ENCODE data around the gene MEIG1. TPM values are rescaled to one million over a fixed set of nuclear protein-coding genes. Genes with fewer than 3 reads are reported as not detected.
"Not testable (repeated sequence)": the region's sequence is repeated elsewhere in the genome, so short reads cannot be mapped to it uniquely, and the experiment has no call there.

MEIG1 gene
- polyA plus RNA-seq, 1 donor from 2014 or later: 2.0 TPM

DNA sequence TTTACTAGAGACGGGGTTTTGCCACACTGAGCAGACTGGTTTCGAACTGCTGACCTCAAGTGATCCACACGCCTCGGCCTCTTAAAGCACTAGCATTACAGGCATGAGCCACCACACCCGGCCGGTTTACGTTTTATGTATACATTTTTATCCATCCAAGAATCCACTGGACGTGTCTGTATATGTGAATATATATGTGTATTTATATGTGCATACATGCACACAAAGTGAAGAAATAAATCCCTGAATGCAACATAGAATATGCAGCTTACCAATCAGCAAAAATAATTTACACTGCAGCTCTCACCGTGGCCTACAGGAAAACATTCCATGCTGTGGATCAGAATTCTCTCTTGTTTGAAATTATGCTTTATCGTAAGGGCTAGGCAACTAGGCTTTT is 28.6 kb upstream of the MEIG1 start:
- no peak overlapping the region for H3K4me2 ChIP-seq (ENCODE audit: low read length)
- H4K20me1 ChIP-seq (ENCODE audit: insufficient read depth): no peaks in the 10 kb centered on the region
- no peak for TF ChIP-seq MXI1 (conservative IDR thresholded peaks at IDR 0.05; ENCODE audit: poor library complexity, severe bottlenecking)
- no peak for TF ChIP-seq EZH2 (IDR thresholded peaks at IDR 0.05; ENCODE audit: borderline replicate concordance, insufficient read depth, low read length, poor library complexity, severe bottlenecking)
- TF ChIP-seq REST (IDR thresholded peaks at IDR 0.05; ENCODE audit: borderline replicate concordance): no peak
- TF ChIP-seq, protein P1, sequence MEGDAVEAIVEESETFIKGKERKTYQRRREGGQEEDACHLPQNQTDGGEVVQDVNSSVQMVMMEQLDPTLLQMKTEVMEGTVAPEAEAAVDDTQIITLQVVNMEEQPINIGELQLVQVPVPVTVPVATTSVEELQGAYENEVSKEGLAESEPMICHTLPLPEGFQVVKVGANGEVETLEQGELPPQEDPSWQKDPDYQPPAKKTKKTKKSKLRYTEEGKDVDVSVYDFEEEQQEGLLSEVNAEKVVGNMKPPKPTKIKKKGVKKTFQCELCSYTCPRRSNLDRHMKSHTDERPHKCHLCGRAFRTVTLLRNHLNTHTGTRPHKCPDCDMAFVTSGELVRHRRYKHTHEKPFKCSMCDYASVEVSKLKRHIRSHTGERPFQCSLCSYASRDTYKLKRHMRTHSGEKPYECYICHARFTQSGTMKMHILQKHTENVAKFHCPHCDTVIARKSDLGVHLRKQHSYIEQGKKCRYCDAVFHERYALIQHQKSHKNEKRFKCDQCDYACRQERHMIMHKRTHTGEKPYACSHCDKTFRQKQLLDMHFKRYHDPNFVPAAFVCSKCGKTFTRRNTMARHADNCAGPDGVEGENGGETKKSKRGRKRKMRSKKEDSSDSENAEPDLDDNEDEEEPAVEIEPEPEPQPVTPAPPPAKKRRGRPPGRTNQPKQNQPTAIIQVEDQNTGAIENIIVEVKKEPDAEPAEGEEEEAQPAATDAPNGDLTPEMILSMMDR (IDR thresholded peaks at IDR 0.05; ENCODE audit: poor library complexity, severe bottlenecking): no peak
- H3K36me3 ChIP-seq (ENCODE audit: insufficient read depth, low read length): no peaks in the 10 kb centered on the region
- H3K9me3 ChIP-seq (ENCODE audit: low read length): no peaks in the 10 kb centered on the region
- H3K9me2 ChIP-seq (ENCODE audit: insufficient read depth, low read length): no peaks in the 10 kb centered on the region
- H3F3A ChIP-seq (ENCODE audit: insufficient read depth, low read length, poor library complexity, severe bottlenecking): no peaks in the 10 kb centered on the region
- H3K27ac ChIP-seq (ENCODE audit: low read length): no peak overlapping the region
- H3K27me3 ChIP-seq (ENCODE audit: insufficient read depth, low read depth, low read length): no peaks in the 10 kb centered on the region
- no peaks in the 10 kb centered on the region for H3K79me2 ChIP-seq (replicated peaks; ENCODE audit: insufficient read depth, low read length)
- H2AFZ ChIP-seq (ENCODE audit: low read depth, low read length): no peak overlapping the region
- no peak overlapping the region for H3K9ac ChIP-seq (ENCODE audit: low read length)
- no peak overlapping the region for H3K4me3 ChIP-seq (ENCODE audit: low read length)

DNA sequence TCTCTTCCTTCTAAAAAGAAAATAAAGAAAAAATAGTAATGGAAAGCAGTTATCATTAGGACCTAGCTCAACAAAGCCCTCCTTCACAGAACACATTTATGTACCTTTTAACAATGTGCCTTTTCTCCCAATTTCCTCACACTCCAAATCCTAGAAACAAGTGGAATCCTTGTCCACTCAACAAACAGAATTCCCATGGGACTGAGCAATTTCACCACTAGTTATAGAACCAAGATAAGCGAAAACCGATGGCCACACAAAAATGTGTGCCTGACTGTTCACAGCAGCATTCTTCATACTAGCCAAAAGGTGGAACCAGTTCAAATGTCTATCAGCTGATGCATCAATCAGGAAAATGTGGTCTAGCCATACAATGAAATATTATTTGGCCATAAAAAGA is 22.6 kb upstream of the MEIG1 start:
- no peaks in the 10 kb centered on the region for H3K9me2 ChIP-seq (ENCODE audit: insufficient read depth, low read length)
- H2AFZ ChIP-seq (ENCODE audit: low read depth, low read length): no peak overlapping the region
- no peaks in the 10 kb centered on the region for H3K36me3 ChIP-seq (ENCODE audit: insufficient read depth, low read length)
- H4K20me1 ChIP-seq (ENCODE audit: insufficient read depth): no peaks in the 10 kb centered on the region
- no peak overlapping the region for H3K27ac ChIP-seq (ENCODE audit: low read length)
- H3K4me3 ChIP-seq (ENCODE audit: low read length): no peak overlapping the region
- H3K9me3 ChIP-seq (ENCODE audit: low read length): no peaks in the 10 kb centered on the region
- no peaks in the 10 kb centered on the region for H3K79me2 ChIP-seq (replicated peaks; ENCODE audit: insufficient read depth, low read length)
- no peak overlapping the region for H3K4me2 ChIP-seq (ENCODE audit: low read length)
- TF ChIP-seq EP300 (conservative IDR thresholded peaks at IDR 0.05; ENCODE audit: poor library complexity, severe bottlenecking) (no peak), MXI1 (conservative IDR thresholded peaks at IDR 0.05; ENCODE audit: poor library complexity, severe bottlenecking) (no peak), POLR2AphosphoS5 (IDR thresholded peaks at IDR 0.05) (no peak), REST (IDR thresholded peaks at IDR 0.05; ENCODE audit: borderline replicate concordance) (no peak), SMC3 (conservative IDR thresholded peaks at IDR 0.05; ENCODE audit: poor library complexity) (no peak), EZH2 (IDR thresholded peaks at IDR 0.05; ENCODE audit: borderline replicate concordance, insufficient read depth, low read length, poor library complexity, severe bottlenecking) (no peak), RAD21 (conservative IDR thresholded peaks at IDR 0.05) (no peak), TAF1 (IDR thresholded peaks at IDR 0.05; ENCODE audit: low read depth) (no peak)
- TF ChIP-seq, protein P1 (IDR thresholded peaks at IDR 0.05; ENCODE audit: poor library complexity, severe bottlenecking): no peak
- H3K9ac ChIP-seq (ENCODE audit: low read length): no peak overlapping the region
- H3K27me3 ChIP-seq (ENCODE audit: insufficient read depth, low read depth, low read length): no peaks in the 10 kb centered on the region
- no peaks in the 10 kb centered on the region for H3F3A ChIP-seq (ENCODE audit: insufficient read depth, low read length, poor library complexity, severe bottlenecking)

- not testable (repeated sequence) for H3K4me2 ChIP-seq (ENCODE audit: low read length); H3K27ac ChIP-seq (ENCODE audit: low read length); H3K79me2 ChIP-seq (replicated peaks; ENCODE audit: insufficient read depth, low read length); H3K9me3 ChIP-seq (ENCODE audit: low read length); H3F3A ChIP-seq (ENCODE audit: insufficient read depth, low read length, poor library complexity, severe bottlenecking); H3K27me3 ChIP-seq (ENCODE audit: insufficient read depth, low read depth, low read length); H4K20me1 ChIP-seq (ENCODE audit: insufficient read depth); H3K9ac ChIP-seq (ENCODE audit: low read length); H3K9me2 ChIP-seq (ENCODE audit: insufficient read depth, low read length); H3K36me3 ChIP-seq (ENCODE audit: insufficient read depth, low read length); H2AFZ ChIP-seq (ENCODE audit: low read depth, low read length); H3K4me3 ChIP-seq (ENCODE audit: low read length)
Measured at GRCh38 chr10:14938971-14939370, 20.2 kb upstream of the MEIG1 start.
